ENCODE data around the gene CPLX3. TPM values are rescaled to one million over a fixed set of nuclear protein-coding genes. Genes with fewer than 3 reads are reported as not detected.

CPLX3 gene
- total RNA-seq, 1 donor from 2014 or later, result 0.67 TPM

DNA sequence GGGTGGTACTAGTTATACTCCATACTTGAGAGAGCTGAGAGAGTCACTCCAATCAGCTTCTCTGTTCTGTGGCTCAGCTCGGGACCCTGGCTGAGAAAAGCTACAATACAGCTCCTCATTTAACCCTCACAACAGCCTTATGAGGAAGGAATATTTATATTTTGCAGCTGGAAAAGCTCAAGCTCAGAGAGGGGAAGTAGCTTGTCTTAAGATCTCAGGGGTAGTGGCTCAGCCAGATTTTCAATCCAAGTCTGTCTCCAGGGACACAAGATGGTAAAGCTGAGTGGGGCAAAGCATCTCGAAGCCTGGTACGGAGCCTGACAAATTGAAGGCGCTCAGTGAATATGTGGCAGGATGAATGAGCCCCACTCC is 31.9 kb downstream of the CPLX3 start:
- intact Hi-C loops (cut with DNase I), result no loop called here
- no peak for DNase-seq (ENCODE audit: low spot score)

DNA sequence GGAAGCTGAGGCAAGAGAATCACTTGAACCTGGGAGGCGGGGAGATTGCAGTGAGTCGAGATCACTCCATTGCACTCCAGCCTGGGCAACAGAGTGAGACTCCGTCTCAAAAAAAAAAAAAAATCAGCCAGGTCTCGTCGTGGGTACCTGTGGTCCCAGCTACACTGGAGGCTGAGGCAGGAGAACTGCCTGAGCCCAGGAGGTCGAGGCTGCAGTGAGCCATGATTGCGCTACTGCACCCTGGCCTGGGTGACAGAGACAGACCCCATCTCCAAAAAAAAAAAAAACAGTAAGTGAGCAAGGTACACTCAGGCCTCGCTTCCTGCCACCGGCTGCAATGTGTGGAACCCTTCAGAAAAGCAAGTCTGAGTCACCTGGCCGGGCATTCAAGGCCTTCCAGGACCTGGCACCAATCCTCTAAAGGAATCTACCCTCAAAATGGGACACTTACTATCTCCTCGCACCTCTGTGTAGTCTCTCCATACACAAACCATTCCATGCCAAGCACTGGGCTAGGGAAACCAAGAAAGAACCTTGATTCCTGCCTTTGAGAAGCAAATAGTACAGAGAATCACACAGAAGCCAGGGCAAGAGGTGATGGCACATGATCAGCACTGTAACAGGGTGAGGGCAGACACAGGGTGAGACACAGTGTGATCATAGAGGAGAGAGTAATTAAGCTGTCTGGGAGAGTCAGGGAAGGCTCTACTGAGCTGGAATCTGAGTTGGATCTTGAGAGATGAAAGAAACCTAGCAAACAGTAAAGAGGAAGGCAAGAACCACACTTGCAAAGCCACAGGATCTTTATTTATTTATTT is 37.0 kb downstream of the CPLX3 start:
- DNase-seq (ENCODE audit: low spot score), result no peak

DNA sequence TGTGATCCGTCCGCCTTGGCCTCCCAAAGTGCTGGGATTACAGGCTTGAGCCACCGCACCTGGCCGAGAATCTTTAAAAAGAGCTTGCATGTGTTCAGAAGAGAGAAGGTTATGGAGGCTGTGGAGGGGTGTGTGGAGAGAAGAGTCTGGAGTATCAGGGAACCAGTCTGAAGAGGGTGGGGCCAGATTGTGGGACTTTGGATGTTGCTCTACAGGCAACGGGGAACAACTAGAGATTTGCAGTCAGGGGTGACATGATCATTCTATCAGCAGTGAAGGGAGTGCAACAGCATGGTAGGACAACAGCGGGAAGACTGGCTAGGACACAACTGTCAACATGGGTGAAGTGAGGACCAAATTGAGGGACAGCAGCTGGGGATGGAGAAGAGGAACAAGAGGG is 37.9 kb downstream of the CPLX3 start:
- no peak for DNase-seq (ENCODE audit: low spot score)
- intact Hi-C loops (cut with DNase I), result no loop called here

More for the DNA sequence above, 37.0 kb downstream of the CPLX3 start:
- intact Hi-C loops (cut with DNase I), result no loop called here

DNA sequence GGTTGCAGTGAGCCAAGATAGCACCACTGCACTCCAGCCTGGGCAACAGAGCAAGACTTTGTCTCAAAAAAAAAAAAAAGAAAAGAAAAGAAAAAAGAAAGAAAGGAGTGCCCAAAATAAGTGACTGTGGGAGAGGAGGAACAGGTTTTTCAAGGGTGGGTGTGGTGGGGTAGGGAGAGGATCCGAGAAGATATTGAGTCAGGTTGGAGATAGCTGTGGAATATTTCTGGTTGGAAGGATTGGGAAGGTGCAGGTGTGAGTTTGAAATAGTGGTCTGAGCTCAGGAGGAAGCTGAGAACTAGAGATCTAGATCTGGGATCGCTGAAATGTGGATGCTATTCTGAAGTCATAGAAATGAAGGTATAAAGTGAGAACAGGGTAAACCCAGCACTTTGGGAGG is 38.9 kb downstream of the CPLX3 start:
- intact Hi-C loops (cut with DNase I), result no loop called here
- DNase-seq (ENCODE audit: low spot score), result no peak

DNA sequence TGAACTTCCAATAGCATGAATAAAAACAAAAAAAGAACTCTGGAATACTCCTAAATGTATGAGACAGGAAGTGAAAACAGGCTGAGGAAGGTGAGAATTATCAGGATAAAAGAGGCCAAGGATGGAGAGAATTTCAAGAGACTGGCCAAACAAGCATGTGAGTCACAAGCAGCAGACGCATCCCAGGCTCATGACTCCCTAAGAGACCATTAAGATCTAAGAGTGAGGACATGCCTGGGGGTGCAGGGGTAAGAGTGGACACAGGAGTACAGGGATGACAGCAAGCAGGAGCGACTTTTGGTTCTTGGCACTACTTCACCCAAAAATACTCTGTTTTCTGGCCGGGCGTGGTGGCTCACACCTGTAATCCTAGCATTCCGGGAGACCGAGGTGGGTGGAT is 39.7 kb downstream of the CPLX3 start:
- intact Hi-C loops (cut with DNase I), result no loop called here
- DNase-seq (ENCODE audit: low spot score), result no peak

DNA sequence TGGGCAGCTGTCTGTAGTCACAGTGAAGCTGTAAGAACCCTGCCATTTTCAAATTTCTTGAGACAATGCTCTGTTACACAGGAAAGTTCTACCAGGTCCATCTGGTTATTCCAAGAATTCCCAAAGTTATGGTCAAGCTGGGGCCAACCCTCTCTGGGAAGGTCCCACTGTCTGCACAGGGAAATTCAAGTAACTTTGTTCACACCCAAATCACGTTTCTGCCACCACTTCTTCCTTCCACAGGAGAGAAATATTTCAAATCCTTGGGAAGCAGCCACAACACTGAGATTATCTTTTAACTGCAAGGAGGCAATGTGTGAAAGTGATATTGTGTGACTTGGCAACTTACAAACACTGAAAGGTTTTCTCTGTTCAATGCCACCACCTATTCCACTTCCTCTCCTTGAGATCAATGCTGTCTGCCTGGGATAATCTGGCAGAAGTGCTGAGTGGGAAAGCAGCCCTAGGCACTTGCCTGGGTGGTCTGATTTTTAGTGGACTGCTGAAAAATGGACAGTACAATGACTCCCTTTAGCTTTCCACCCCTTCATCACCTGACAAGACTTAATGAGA is 41.1 kb downstream of the CPLX3 start:
- DNase-seq (ENCODE audit: low spot score), result no peak
- intact Hi-C loops (cut with DNase I), result no loop called here

DNA sequence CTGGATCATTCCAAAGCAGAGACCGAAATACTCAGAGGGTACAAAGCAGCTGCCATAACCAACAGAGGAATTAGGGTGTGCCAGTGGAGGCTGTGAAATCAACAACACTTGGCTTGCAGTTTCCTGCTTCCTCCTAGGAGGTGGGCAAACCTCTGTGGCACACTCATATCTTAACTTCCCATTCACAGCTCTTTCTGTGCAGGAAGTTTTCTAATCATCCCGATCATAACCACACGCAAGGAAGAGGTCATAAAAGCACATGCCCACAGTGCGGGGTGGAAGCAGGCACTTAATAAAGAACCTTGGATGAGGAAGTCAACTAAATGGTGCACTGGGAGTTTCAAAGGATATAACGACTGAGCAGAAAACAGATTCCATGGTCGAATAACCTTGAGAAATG is 41.6 kb downstream of the CPLX3 start:
- no peak for DNase-seq (ENCODE audit: low spot score)

DNA sequence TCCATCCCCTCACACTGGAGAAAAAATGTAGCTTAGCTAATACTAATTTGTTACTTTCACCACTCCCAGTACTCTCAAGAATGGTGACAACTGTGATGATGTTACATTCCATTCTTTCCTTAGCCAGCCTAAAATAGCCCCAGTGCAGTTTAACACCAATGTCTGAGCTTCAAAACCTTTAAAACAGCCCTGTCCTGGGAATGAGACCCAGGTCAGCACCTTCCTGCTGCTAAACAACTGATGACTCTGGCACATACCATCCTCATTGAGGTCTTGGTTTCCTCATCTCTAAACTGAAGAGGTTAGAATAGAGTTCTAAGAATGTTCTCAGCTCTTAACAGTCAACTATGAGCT is 42.9 kb downstream of the CPLX3 start:
- DNase-seq (ENCODE audit: low spot score), result no peak
- intact Hi-C loops (cut with DNase I), result no loop called here

More for the DNA sequence above, 41.6 kb downstream of the CPLX3 start:
- intact Hi-C loops (cut with DNase I), result no loop called here

DNA sequence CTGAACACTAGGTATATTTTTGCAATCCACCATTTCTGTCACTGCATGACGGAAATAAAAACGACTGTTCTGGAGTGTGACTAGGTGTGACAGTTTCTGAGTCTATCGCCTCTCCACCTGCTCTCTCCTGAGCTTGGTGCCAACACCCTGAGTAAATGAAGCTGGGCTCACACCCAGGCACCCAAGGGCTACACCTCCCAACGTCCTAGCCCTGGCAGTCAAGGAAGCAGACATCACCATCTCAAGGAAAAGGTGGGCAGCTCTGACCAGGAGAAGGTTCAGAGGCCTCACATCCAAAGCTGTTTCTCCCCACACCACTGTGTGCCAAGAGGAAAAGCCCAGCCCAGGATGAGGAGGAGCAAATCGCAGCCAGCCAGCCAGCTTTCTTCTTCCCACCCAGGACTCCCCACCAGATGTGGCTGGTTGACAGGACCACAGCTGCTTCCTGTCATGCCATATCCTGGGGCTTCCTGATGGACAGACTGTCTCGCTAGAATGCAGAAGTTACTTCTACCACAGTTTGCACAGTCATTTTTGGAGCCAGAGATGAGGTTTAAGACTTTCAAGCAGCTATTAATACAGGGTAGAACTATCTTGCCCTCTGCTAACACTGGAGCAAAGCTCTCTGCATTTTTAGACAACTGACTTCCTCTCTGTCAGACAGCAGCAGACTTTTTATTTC is 43.4 kb downstream of the CPLX3 start:
- intact Hi-C loops (cut with DNase I), result no loop called here

DNA sequence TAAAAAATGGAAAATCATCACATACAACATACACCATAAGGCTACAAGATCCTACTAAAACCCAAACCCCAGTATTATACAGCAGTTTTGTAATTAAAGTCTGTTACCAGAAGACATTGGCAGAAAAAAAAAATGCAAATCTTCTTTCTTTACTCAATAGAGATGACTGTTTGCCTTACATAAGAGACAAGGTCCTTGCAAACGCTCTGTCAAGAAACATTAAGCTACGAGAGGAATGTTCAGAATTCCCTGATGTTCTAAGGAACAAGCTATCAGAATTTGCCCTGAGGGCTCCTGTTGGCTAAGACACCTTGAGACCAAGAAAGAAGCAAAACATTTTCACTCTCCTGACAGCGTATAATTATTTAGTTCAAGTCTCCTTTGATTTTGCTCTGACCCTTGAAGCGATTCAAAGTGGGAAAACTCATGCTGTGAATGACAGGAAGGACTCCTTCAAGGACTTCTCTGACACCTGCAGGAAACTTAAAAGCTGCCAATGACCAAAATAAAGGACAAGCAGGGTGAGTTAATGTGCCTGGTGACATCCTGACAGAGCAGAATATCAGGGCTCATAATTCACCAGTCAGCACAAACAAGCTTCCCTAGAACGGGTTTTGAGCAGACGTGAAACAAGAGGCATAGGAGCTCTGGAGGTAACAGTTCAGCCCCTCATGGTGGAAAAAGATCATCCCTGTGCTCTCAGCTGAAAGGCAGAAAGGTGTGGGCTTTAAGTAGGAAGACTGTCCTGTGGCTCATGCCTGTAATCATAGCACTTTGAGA is 44.2 kb downstream of the CPLX3 start:
- intact Hi-C loops (cut with DNase I), result no loop called here
- DNase-seq (ENCODE audit: low spot score), result no peak

More for the DNA sequence above, 43.4 kb downstream of the CPLX3 start:
- DNase-seq (ENCODE audit: low spot score), result peak; percentile 81

DNA sequence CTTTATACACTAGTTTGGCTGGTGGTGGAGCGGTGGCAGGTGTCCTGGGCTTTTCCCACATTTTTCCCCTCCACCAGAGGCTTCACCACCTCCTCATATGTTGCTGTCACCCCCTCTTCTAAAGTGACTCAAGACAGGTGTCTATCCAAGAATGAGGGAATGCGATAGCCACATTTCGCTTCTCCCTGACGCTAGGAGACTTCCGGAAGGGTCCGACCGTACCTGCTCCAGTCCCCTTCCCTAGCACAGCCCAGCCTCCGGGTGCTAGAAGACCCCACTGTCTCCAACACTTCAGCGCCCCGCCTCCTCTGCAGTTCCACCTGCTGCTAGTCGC is 46.2 kb downstream of the CPLX3 start:
- intact Hi-C loops (cut with DNase I), result loop anchor here (2.0 kb wide), 1 partner anchor 34 kb away; the partner anchor contains the start of gene FAM219B
- DNase-seq (ENCODE audit: low spot score), result no peak

DNA sequence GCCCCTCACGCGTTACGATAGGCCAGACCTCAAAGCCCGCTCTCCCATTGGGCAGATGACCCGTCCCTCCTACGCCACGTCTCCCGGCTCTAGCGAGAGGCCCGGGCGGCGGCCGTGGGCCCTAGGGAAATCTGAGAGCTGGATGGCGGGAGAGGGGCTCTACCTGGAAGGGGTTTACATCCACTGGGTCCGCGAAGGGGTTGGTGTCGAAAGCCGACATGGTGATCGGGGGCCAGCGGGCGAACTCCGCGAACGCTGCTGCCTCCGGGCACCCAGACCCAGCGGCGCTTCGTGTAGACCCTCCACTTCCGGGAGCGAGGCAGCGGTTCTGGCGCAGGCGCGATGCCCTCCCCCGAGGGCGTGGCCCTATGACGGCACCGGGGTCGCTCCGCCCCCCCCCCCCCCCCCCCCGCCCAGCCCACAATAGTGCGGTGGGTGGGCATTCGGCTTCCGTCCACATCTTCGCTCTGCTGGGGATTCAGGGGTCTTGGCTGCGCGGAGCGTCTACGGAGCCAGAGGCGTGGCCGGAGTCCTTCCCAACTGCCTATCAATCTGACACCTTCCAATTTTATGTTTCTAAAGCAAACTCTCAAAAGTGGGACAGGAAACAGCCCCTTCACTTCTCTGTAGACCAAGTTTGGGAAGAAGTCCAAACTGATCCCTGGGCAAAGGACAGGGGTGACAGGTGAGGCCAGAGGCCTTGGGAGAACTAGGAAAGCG is 46.8 kb downstream of the CPLX3 start, which contains the start of gene SCAMP2:
SCAMP2 (minus strand) TSS at position 330 of the 720 bp plus-strand sequence; CDS start at position 220, 110 bp downstream.
- peak; percentile 98 for DNase-seq (ENCODE audit: low spot score)
- intact Hi-C loops (cut with DNase I), result loop anchor here (2.0 kb wide), 1 partner anchor 34 kb away; the partner anchor contains the start of gene FAM219B

DNA sequence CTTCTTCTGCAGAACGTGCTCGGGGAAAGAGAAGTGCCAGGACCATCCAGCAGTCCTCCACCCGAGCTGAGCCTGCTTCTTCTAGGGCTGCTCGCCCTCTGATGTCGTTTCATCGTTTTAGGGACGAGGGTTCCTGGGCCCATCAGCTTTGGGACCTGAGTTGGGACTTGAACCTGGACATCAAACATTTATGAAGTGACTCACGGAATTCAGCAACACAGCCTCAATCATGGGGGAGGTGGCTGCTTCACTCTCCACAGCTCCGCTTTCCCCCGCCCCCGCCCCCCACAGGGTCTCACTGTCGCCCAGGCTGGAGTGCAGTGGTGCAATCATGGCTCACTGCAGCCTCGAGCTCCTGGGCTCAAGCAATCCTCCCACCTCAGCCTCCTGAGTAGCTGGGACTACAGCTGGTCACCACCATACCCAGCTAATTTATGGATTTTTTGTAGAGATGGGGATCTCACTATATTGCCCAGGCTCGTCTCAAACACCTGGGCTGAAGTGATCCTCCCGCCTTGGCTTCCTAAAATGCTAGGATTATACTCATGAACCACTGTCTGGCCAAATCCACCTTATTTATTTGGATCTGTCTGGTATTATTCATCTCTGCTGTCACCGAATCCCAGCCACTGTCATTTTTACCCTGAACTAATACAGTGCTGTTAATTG is 47.5 kb downstream of the CPLX3 start:
- intact Hi-C loops (cut with DNase I), result loop anchor here (2.0 kb wide), 1 partner anchor 33 kb away; the partner anchor contains the start of gene FAM219B
- no peak for DNase-seq (ENCODE audit: low spot score)

DNA sequence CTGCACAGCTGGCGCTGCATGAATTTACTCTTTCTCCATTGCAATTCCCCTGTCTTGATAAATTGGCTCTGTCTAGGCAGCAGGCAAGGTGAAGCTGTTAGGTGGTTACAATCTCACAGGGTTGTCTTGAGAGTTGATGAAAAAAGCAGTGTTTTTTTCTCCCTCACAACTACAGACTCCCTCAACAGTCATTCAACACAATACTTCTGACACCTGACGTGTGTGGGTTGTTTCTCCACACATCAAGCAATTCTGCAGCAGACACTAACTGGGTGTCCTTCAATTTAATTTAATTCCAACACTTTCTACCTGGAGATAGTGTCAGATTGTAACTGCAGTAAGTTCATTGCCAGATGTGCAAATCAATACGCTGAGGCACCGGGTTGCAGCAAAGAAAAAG is 51.8 kb downstream of the CPLX3 start:
- no peak for DNase-seq (ENCODE audit: low spot score)
- intact Hi-C loops (cut with DNase I), result no loop called here

Small RNA genes within 50 kb of the gene (microRNA-seq; reads per million reads assigned to microRNA genes)
- gene MIR4513 (not detected), gene MIR6882 (not detected)

Other genes with a start within 250 kb of the CPLX3 start
- gene CLK3, start 210.8 kb upstream of the CPLX3 start, total RNA-seq, result 53.1 TPM
- 17.8 TPM for gene EDC3, start 130.6 kb upstream of the CPLX3 start, total RNA-seq
- 0.30 TPM for gene CYP1A1, start 101.1 kb upstream of the CPLX3 start, total RNA-seq
- gene CYP1A2, start 77.8 kb upstream of the CPLX3 start, total RNA-seq, result not detected
- gene CSK, start 44.5 kb upstream of the CPLX3 start, total RNA-seq, result 29.5 TPM
- gene LMAN1L, start 13.8 kb upstream of the CPLX3 start, total RNA-seq, result 7.9 TPM
- 25.6 TPM for gene ULK3, start 16.5 kb downstream of the CPLX3 start, total RNA-seq
- 33.3 TPM for gene SCAMP2, start 46.7 kb downstream of the CPLX3 start, total RNA-seq
- 44.5 TPM for gene MPI, start 63.4 kb downstream of the CPLX3 start, total RNA-seq
- gene FAM219B, start 80.2 kb downstream of the CPLX3 start, total RNA-seq, result 62.5 TPM
- gene COX5A, start 111.4 kb downstream of the CPLX3 start, total RNA-seq, result 804 TPM
- gene RPP25, start 130.1 kb downstream of the CPLX3 start, total RNA-seq, result 1.8 TPM
- gene SCAMP5, start 168.9 kb downstream of the CPLX3 start, total RNA-seq, result 3.6 TPM
- 7.2 TPM for gene PPCDC, start 197.0 kb downstream of the CPLX3 start, total RNA-seq

Data from cardiac septum (tissue), 1 donor.